Calu3 (cell line): ENCODE data around the gene CBX2. TPM values are rescaled to one million over a fixed set of nuclear protein-coding genes. Genes with fewer than 3 reads are reported as not detected.
A peak's percentile ranks its signal among the peaks of the same experiment; 100 is the strongest.

ENCODE experiments used
- BruUV-seq: library from RNA; stranded (reverse); fragments of 400-500 nt; replicated peaks from 2 replicates; lab custom pipeline; 2021; lab: Mats Ljungman, UMichigan
- CTCF ChIA-PET: fragments of 300-600 bp; sonication (Branson Sonifier 250); formaldehyde crosslinking; loops from one replicate; lab custom pipeline; 2022; ENCODE audit warnings: antibody characterized with exemption; lab: Charles Lee
- DNase-seq: peaks from one replicate; pipeline ENCODE4 v3.0.0; 2022
- H3K27ac Mint-ChIP-seq: one replicate; pipeline ENCODE4 v1.8.0; 2022; ENCODE audit warnings: mixed read lengths; ENCODE audit not compliant: unreplicated experiment
- H3K27me3 Mint-ChIP-seq: one replicate; pipeline ENCODE4 v1.8.0; 2022; ENCODE audit warnings: mixed read lengths; ENCODE audit not compliant: unreplicated experiment
- H3K36me3 Mint-ChIP-seq: one replicate; pipeline ENCODE4 v1.8.0; 2022; ENCODE audit warnings: mild to moderate bottlenecking, moderate library complexity, mixed read lengths; ENCODE audit not compliant: insufficient read depth, unreplicated experiment
- H3K4me1 Mint-ChIP-seq: one replicate; pipeline ENCODE4 v1.8.0; 2022; ENCODE audit warnings: mild to moderate bottlenecking, low read depth, mixed read lengths; ENCODE audit not compliant: unreplicated experiment
- H3K4me3 Mint-ChIP-seq: one replicate; pipeline ENCODE4 v1.8.0; 2022; ENCODE audit warnings: mild to moderate bottlenecking, low read depth, moderate library complexity, mixed read lengths; ENCODE audit not compliant: unreplicated experiment
- H3K9me3 Mint-ChIP-seq: one replicate; pipeline ENCODE4 v1.8.0; 2022; ENCODE audit warnings: low read depth, mixed read lengths; ENCODE audit not compliant: unreplicated experiment
- intact Hi-C: fragments of 100-400 bp; cut with micrococcal nuclease; formaldehyde crosslinking; loops from one replicate; pipeline ENCODE4 v1.10.0; 2022; ENCODE audit not compliant: unreplicated experiment
- total RNA-seq: library from RNA; stranded (reverse); gene quantifications from 2 replicates; pipeline ENCODE4 v1.2.3, GENCODE V29; 2022
- TF ChIP-seq, protein P1 (sequence below): fragments of 200-600 bp; IDR thresholded peaks from one replicate; pipeline ENCODE4 v1.8.0; 2022; ENCODE audit warnings: antibody characterized with exemption; ENCODE audit not compliant: unreplicated experiment

CBX2 gene
- total RNA-seq, 1 experiment from 2014 or later, result 8.3 TPM

DNA sequence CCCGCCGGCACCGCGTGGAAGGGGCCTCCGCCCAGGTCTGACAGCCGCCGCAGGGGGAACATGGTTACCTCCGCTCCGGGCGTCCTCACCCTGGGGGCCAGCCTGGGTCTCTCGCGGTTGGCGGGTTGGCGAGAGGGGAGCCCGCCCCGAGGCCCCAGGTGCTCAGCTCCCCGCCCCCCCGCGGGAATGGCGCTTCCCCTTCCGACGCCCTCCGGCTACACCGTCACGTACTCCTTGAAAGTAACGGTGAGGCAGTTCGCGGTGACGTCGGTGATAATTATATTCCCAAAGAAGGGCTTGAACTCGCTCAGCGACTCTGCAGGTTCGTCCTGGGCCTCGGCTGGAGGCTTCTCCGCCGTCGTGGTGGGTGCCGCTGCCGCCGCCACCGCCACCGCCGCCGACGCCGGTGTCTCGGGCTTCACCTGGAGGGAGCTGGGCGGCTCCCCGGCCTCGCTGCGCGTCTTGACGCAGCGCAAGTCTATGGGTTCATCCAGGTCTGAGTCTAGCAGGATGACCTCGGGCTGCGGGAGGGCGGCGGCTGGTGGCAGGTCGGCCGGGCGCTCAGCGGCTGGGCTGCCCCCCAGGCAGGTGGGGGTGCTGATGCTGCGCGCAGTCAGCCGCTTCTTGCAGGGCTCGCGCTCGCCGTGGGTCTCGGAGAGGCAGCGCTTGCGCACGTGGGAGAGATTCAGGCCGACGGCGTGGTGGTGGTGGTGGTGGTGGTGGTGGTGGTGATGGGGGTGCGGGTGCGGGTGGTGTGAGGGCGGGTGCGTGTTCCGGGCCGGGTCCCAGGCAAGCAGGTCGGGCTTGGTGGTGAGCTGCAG is 56.0 kb downstream of the CBX2 start:
- BruUV-seq, result no TSS peak

DNA sequence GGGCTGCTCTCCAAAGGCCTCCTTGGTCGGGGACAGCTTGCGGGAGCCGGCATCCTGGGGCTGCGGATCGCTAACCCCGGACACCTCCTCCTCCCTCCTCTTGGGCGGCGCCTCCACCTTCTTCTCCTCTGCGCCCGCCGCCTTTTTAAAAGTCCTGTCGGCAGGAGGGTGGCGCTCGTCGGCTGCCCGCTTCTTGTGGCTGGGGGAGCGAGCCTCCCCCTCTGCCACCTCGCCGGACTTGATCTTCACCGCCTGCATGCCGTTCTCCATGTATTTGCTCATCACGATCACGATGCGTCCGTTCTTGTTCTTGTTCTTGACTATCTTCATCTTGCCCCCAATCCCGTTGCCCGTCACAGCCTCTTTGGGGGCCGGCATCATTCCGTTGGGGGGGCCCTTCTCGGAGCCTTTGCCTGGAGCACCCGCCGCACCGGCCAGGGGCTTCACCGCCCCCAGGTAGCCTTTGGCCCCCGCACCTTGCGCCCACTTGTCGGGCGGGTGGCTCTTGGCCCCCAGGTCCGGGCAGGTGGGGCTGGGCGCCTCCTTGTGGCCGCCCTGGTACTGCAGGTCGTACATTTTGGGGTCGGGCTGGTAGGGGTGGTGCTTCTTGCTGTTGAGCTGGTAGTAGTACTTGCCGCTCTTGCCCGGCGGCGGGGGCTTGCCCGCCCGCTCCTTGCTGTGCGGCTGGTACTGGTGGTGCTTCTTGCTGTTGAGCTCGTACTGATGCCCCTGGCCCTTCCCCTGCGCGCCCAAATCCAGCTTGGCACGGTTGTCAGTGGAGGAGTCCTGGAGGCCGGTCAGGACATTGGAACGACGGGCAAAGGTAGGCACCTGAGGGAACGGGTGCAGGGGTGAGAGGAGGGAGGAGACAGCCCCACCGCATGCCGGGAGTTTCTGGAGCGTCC is 56.9 kb downstream of the CBX2 start:
- Mint-ChIP-seq H3K9me3 (no peaks in the 10 kb centered on the region), H3K27me3 (peaks cover 5% of the 10 kb centered on the region), H3K27ac (peak overlapping the region; percentile 21), H3K36me3 (peaks cover 85% of the 10 kb centered on the region), H3K4me3 (peak overlapping the region; percentile 50), H3K4me1 (peaks cover 27% of the 10 kb centered on the region)
- TSS peak; percentile 0 for BruUV-seq
- no peak for DNase-seq
- TF ChIP-seq, protein P1, sequence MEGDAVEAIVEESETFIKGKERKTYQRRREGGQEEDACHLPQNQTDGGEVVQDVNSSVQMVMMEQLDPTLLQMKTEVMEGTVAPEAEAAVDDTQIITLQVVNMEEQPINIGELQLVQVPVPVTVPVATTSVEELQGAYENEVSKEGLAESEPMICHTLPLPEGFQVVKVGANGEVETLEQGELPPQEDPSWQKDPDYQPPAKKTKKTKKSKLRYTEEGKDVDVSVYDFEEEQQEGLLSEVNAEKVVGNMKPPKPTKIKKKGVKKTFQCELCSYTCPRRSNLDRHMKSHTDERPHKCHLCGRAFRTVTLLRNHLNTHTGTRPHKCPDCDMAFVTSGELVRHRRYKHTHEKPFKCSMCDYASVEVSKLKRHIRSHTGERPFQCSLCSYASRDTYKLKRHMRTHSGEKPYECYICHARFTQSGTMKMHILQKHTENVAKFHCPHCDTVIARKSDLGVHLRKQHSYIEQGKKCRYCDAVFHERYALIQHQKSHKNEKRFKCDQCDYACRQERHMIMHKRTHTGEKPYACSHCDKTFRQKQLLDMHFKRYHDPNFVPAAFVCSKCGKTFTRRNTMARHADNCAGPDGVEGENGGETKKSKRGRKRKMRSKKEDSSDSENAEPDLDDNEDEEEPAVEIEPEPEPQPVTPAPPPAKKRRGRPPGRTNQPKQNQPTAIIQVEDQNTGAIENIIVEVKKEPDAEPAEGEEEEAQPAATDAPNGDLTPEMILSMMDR, result peak; percentile 88
- intact Hi-C loops, result loop anchor here (5.0 kb wide), 1 partner anchor 38 kb away; the partner anchor contains the start of gene CBX8
- CTCF ChIA-PET, result interaction anchor here (0.9 to 1.2 kb wide), 2 partner anchors 10 to 24 kb away, joined by 3 read pairs; no protein-coding TSS in a partner anchor

More for the DNA sequence above, 56.0 kb downstream of the CBX2 start:
- Mint-ChIP-seq H3K4me1 (peaks cover 35% of the 10 kb centered on the region), H3K36me3 (peaks cover 76% of the 10 kb centered on the region), H3K27me3 (no peaks in the 10 kb centered on the region), H3K9me3 (no peaks in the 10 kb centered on the region), H3K4me3 (peak overlapping the region; percentile 50), H3K27ac (peak overlapping the region; percentile 21)
- no peak for DNase-seq
- CTCF ChIA-PET, result no interaction called here
- intact Hi-C loops, result no loop called here
- TF ChIP-seq, protein P1, result no peak

DNA sequence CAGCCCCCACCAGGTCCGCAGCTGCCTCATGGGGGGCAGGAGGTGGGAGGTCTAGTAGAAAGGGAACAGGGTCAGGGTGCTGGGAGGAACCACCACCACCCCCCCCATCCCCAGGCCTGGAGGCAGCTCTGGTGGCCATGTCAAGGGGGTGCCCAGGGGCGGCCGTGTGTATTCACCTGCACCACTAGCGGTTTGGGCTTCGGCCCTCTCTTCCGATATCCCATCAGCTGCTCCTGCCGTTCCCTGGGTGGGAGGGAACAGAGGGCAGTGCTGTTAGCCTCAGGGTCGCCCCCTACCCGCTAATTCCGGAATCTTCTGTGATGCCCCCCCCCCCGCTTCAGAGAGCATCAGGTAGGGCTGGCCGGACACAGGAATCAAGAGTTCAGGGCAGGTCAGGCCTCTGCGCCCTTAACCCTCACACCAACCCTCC is 57.5 kb downstream of the CBX2 start:
- H3K9me3 Mint-ChIP-seq, result no peaks in the 10 kb centered on the region
- intact Hi-C loops, result loop anchor here (5.0 kb wide), 1 partner anchor 38 kb away; the partner anchor contains the start of gene CBX8
- TF ChIP-seq, protein P1, result no peak
- peak overlapping the region; percentile 21 for H3K27ac Mint-ChIP-seq
- H3K4me1 Mint-ChIP-seq, result peaks cover 27% of the 10 kb centered on the region
- peaks cover 91% of the 10 kb centered on the region for H3K36me3 Mint-ChIP-seq
- H3K4me3 Mint-ChIP-seq, result peak overlapping the region; percentile 50
- peaks cover 12% of the 10 kb centered on the region for H3K27me3 Mint-ChIP-seq
- no peak for DNase-seq
- BruUV-seq, result no TSS peak
- CTCF ChIA-PET, result interaction anchor here (0.6 to 1.9 kb wide), 5 partner anchors 9 to 81 kb away, joined by 3 to 4 read pairs (median 3); no protein-coding TSS in a partner anchor

DNA sequence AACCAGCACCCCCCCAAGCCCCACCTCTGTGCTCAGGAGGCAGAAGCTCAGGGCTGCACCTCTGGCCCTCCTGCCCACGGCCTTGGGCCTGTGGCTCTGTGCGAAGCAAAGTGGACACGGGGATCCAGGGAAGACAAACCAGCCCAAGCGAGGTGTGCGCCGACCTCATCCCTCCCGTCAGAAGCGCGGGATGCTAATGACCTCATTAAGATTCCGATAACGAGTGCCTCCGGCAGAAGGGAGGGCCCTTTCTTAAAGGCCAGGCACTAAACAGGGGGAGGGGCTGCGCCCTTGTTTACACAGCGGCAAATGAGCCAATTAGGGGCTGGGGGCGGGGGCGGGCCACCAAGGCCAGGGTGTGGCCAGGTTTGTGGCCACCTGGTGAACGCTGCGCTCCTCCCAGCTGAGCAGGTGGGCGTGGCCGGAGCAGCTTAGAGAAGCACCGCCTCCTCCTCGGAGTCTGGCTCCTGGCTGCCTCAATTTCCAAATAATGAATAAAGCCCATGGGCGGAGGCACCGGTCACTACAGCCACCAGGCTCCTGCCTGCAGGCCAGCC is 58.1 kb downstream of the CBX2 start:
- Mint-ChIP-seq H3K27me3 (peaks cover 17% of the 10 kb centered on the region), H3K27ac (no peak overlapping the region), H3K9me3 (no peaks in the 10 kb centered on the region), H3K4me1 (peaks cover 27% of the 10 kb centered on the region), H3K4me3 (no peak overlapping the region), H3K36me3 (peaks cover 95% of the 10 kb centered on the region)
- intact Hi-C loops, result loop anchor here (5.0 kb wide), 1 partner anchor 39 kb away; the partner anchor contains the start of gene CBX8
- TF ChIP-seq, protein P1, result no peak
- no TSS peak for BruUV-seq
- DNase-seq, result no peak
- CTCF ChIA-PET, result interaction anchor here (0.6 to 2.0 kb wide), 7 partner anchors 9 to 158 kb away, joined by 3 to 6 read pairs (median 4); no protein-coding TSS in a partner anchor
